Hepatic stellate cell (primary cell): ENCODE results near the gene FSTL1.
A peak's percentile ranks its signal among the peaks of the same experiment; 100 is the strongest.
"Not testable (repeated sequence)": the region's sequence is repeated elsewhere in the genome, so short reads cannot be mapped to it uniquely, and the experiment has no call there.

ENCODE experiments used
- DNase-seq: peaks from one replicate; pipeline ENCODE4 v3.0.0; 2011; ENCODE audit warnings: low spot score

FSTL1 gene

GRCh38 chr3:120418446-120418845, 32.3 kb downstream of the FSTL1 start:
- no peak for DNase-seq

GRCh38 chr3:120417272-120417911, 33.4 kb downstream of the FSTL1 start:
- peak; percentile 92 for DNase-seq

GRCh38 chr3:120416868-120417267, 33.9 kb downstream of the FSTL1 start:
- DNase-seq = no peak

GRCh38 chr3:120415756-120416155, 35.0 kb downstream of the FSTL1 start:
- DNase-seq = no peak

GRCh38 chr3:120410541-120410940, 40.3 kb downstream of the FSTL1 start:
- DNase-seq = no peak

- no peak for DNase-seq
Measured at GRCh38 chr3:120410116-120410515, 40.7 kb downstream of the FSTL1 start.

- DNase-seq = no peak
Measured at GRCh38 chr3:120407508-120408287, 43.1 kb downstream of the FSTL1 start.

GRCh38 chr3:120404876-120405275, 45.9 kb downstream of the FSTL1 start:
- no peak for DNase-seq

GRCh38 chr3:120402257-120402656, 48.5 kb downstream of the FSTL1 start:
- DNase-seq = no peak

- no peak for DNase-seq
Measured at GRCh38 chr3:120399372-120399771, 51.4 kb downstream of the FSTL1 start.

- DNase-seq = no peak
Measured at GRCh38 chr3:120396469-120396868, 54.3 kb downstream of the FSTL1 start.

GRCh38 chr3:120394347-120394746, 56.4 kb downstream of the FSTL1 start:
- no peak for DNase-seq

GRCh38 chr3:120393761-120394160, 57.0 kb downstream of the FSTL1 start:
- DNase-seq = no peak

- no peak for DNase-seq
Measured at GRCh38 chr3:120393243-120393642, 57.5 kb downstream of the FSTL1 start.

GRCh38 chr3:120382941-120383447, 67.8 kb downstream of the FSTL1 start:
- no peak for DNase-seq

- DNase-seq = no peak
Measured at GRCh38 chr3:120381503-120381902, 69.3 kb downstream of the FSTL1 start.

- DNase-seq = not testable (repeated sequence)
Measured at GRCh38 chr3:120377948-120378347, 72.8 kb downstream of the FSTL1 start.

- DNase-seq = no peak
Measured at GRCh38 chr3:120370463-120370862, 80.3 kb downstream of the FSTL1 start.

GRCh38 chr3:120369037-120369467, 81.7 kb downstream of the FSTL1 start:
- no peak for DNase-seq

- DNase-seq = no peak
Measured at GRCh38 chr3:120368172-120368571, 82.6 kb downstream of the FSTL1 start.

- peak; percentile 30 for DNase-seq
Measured at GRCh38 chr3:120364821-120365220, 86.0 kb downstream of the FSTL1 start.

- no peak for DNase-seq
Measured at GRCh38 chr3:120364101-120364500, 86.7 kb downstream of the FSTL1 start.

- no peak for DNase-seq
Measured at GRCh38 chr3:120357807-120358206, 93.0 kb downstream of the FSTL1 start.
